ENCODE results near the gene EFNA2.

Gene EFNA2

GRCh38 chr19:1260749-1261537, 24.7 kb upstream of the EFNA2 start:
- DNase-seq (ENCODE audit: low read depth in 2 of 2) = peak; percentile 90 to 98

- DNase-seq (ENCODE audit: low read depth in 2 of 2) = no peak
These were observed 24.2 kb upstream of the EFNA2 start for GRCh38 chr19:1261538-1261797.

- no peak for DNase-seq (ENCODE audit: low read depth in 2 of 2)
These were observed 23.7 kb upstream of the EFNA2 start for GRCh38 chr19:1261798-1262622.

- no peak for DNase-seq (ENCODE audit: low read depth in 2 of 2)
These were observed 23.0 kb upstream of the EFNA2 start for GRCh38 chr19:1262623-1263123.

GRCh38 chr19:1263188-1263587, 22.5 kb upstream of the EFNA2 start:
- DNase-seq (ENCODE audit: low read depth in 2 of 2) = no peak

- no peak for DNase-seq (ENCODE audit: low read depth in 2 of 2)
These were observed 20.7 kb upstream of the EFNA2 start for GRCh38 chr19:1264801-1265614.

- no peak for DNase-seq (ENCODE audit: low read depth in 2 of 2)
These were observed 20.0 kb upstream of the EFNA2 start for GRCh38 chr19:1265615-1266128.

GRCh38 chr19:1266129-1266915, 19.4 kb upstream of the EFNA2 start:
- DNase-seq (ENCODE audit: low read depth in 2 of 2) = no peak

- no peak for DNase-seq (ENCODE audit: low read depth in 2 of 2)
These were observed 18.7 kb upstream of the EFNA2 start for GRCh38 chr19:1266916-1267476.

GRCh38 chr19:1267477-1268225, 18.0 kb upstream of the EFNA2 start:
- DNase-seq (ENCODE audit: low read depth in 2 of 2) = no peak

GRCh38 chr19:1268226-1269064, 17.2 kb upstream of the EFNA2 start:
- DNase-seq (ENCODE audit: low read depth in 2 of 2) = no peak

GRCh38 chr19:1269065-1269477, 16.6 kb upstream of the EFNA2 start, which contains the start of gene CIRBP:
Gene CIRBP (plus strand): TSS chr19:1269332. CDS start chr19:1270934, 1,602 bp downstream.
- DNase-seq (ENCODE audit: low read depth in 2 of 2) = peak; percentile 99 to 100

- DNase-seq (ENCODE audit: low read depth in 2 of 2) = peak in 1 of 2 donors; percentile 73
These were observed 16.0 kb upstream of the EFNA2 start for GRCh38 chr19:1269478-1270212.

- DNase-seq (ENCODE audit: low read depth in 2 of 2) = no peak
These were observed 15.3 kb upstream of the EFNA2 start for GRCh38 chr19:1270213-1270853.

- no peak for DNase-seq (ENCODE audit: low read depth in 2 of 2)
These were observed 14.7 kb upstream of the EFNA2 start for GRCh38 chr19:1270854-1271527.

- no peak for DNase-seq (ENCODE audit: low read depth in 2 of 2)
These were observed 13.9 kb upstream of the EFNA2 start for GRCh38 chr19:1271528-1272422.

All from stimulated activated CD4-positive, alpha-beta T cell treated with anti-CD3 and anti-CD28 coated beads, Interleukin-1b, Interleukin-23, amount 100 ng/mL, for 1 hour (primary cell).